Measurements from ENCODE around the gene WDR35.
"Not testable (repeated sequence)": the region's sequence is repeated elsewhere in the genome, so short reads cannot be mapped to it uniquely, and the experiment has no call there.

WDR35 gene

DNA sequence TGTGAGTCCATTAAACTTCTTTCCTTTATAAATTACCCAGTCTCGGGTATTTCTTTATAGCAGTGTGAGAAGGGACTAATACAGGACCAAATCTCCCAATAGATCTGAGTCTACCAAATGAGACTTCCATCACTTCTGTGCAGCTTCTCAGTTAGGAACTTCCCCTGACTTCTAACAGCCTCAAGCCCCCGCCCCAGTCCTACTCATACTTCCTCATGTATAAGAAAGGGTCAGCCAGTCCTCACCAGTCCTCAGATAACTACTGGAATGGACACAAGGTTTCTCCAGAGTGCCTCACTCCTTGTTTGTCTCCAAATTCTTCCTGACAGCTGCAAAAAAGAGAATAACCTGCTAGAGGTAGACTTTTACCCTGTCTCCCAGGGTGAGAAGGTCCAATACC lies 107.6 kb downstream of the WDR35 start:
- no peak overlapping the region for H3K4me3 ChIP-seq (ENCODE audit: low read depth in 1 of 2, low read length in 2 of 2)
- TF ChIP-seq, protein P1, sequence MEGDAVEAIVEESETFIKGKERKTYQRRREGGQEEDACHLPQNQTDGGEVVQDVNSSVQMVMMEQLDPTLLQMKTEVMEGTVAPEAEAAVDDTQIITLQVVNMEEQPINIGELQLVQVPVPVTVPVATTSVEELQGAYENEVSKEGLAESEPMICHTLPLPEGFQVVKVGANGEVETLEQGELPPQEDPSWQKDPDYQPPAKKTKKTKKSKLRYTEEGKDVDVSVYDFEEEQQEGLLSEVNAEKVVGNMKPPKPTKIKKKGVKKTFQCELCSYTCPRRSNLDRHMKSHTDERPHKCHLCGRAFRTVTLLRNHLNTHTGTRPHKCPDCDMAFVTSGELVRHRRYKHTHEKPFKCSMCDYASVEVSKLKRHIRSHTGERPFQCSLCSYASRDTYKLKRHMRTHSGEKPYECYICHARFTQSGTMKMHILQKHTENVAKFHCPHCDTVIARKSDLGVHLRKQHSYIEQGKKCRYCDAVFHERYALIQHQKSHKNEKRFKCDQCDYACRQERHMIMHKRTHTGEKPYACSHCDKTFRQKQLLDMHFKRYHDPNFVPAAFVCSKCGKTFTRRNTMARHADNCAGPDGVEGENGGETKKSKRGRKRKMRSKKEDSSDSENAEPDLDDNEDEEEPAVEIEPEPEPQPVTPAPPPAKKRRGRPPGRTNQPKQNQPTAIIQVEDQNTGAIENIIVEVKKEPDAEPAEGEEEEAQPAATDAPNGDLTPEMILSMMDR (IDR thresholded peaks at IDR 0.05; ENCODE audit: borderline replicate concordance, extremely low read depth, low read length, poor library complexity, severe bottlenecking): no peak
- TF ChIP-seq EZH2 (IDR thresholded peaks at IDR 0.05; ENCODE audit: borderline replicate concordance, low read depth, low read length, severe bottlenecking): no peak
- no peak for DNase-seq
- no peaks in the 10 kb centered on the region for H3K79me2 ChIP-seq (ENCODE audit: insufficient read depth, low read length)
- H3K27me3 ChIP-seq (ENCODE audit: insufficient read depth, low read length, poor library complexity): no peaks in the 10 kb centered on the region
- no peak overlapping the region for H3K27ac ChIP-seq (ENCODE audit: low read length)
- H4K20me1 ChIP-seq (ENCODE audit: insufficient read depth, low read length): no peaks in the 10 kb centered on the region
- H3K9ac ChIP-seq (ENCODE audit: low read depth, low read length): no peak overlapping the region
- H3K4me1 ChIP-seq (ENCODE audit: insufficient read depth, low read length): no peaks in the 10 kb centered on the region
- no peak for ATAC-seq (ENCODE audit: insufficient read depth, low read depth)
- H3K4me2 ChIP-seq (ENCODE audit: insufficient read depth, low read length): no peak overlapping the region
- H3K9me3 ChIP-seq (ENCODE audit: insufficient read depth, low read length, severe bottlenecking): no peaks in the 10 kb centered on the region
- H2AFZ ChIP-seq (ENCODE audit: low read depth, low read length): no peak overlapping the region
- H3K36me3 ChIP-seq (ENCODE audit: insufficient read depth, low read length): no peaks in the 10 kb centered on the region

DNA sequence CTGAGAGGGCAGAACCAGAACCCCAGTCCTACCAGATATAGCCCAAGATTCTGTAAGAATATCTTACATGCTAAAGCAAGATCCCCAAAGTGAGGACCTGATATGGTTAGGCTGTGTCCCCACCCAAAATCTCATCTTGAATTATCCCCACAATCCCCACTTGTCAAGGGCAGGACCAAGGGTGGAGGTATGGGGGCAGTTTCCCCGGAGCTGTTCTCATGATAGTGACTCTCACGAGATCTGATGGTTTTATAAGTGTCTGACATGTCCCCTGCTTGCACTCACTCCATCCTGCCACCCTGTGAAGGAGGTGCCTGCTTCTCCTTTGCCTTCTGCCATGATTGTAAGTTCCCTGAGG lies 108.0 kb downstream of the WDR35 start:
- no peak overlapping the region for H3K9ac ChIP-seq (ENCODE audit: low read depth, low read length)
- DNase-seq (no peak), ATAC-seq (ENCODE audit: insufficient read depth, low read depth) (no peak)
- TF ChIP-seq, protein P1 (IDR thresholded peaks at IDR 0.05; ENCODE audit: borderline replicate concordance, extremely low read depth, low read length, poor library complexity, severe bottlenecking): no peak
- no peak for TF ChIP-seq EZH2 (IDR thresholded peaks at IDR 0.05; ENCODE audit: borderline replicate concordance, low read depth, low read length, severe bottlenecking)
- no peaks in the 10 kb centered on the region for H3K36me3 ChIP-seq (ENCODE audit: insufficient read depth, low read length)
- no peaks in the 10 kb centered on the region for H3K9me3 ChIP-seq (ENCODE audit: insufficient read depth, low read length, severe bottlenecking)
- no peak overlapping the region for H2AFZ ChIP-seq (ENCODE audit: low read depth, low read length)
- no peaks in the 10 kb centered on the region for H3K4me1 ChIP-seq (ENCODE audit: insufficient read depth, low read length)
- H3K4me3 ChIP-seq (ENCODE audit: low read depth in 1 of 2, low read length in 2 of 2): no peak overlapping the region
- no peaks in the 10 kb centered on the region for H3K79me2 ChIP-seq (ENCODE audit: insufficient read depth, low read length)
- H4K20me1 ChIP-seq (ENCODE audit: insufficient read depth, low read length): no peaks in the 10 kb centered on the region
- H3K27ac ChIP-seq (ENCODE audit: low read length): no peak overlapping the region
- no peaks in the 10 kb centered on the region for H3K27me3 ChIP-seq (ENCODE audit: insufficient read depth, low read length, poor library complexity)
- H3K4me2 ChIP-seq (ENCODE audit: insufficient read depth, low read length): no peak overlapping the region

DNA sequence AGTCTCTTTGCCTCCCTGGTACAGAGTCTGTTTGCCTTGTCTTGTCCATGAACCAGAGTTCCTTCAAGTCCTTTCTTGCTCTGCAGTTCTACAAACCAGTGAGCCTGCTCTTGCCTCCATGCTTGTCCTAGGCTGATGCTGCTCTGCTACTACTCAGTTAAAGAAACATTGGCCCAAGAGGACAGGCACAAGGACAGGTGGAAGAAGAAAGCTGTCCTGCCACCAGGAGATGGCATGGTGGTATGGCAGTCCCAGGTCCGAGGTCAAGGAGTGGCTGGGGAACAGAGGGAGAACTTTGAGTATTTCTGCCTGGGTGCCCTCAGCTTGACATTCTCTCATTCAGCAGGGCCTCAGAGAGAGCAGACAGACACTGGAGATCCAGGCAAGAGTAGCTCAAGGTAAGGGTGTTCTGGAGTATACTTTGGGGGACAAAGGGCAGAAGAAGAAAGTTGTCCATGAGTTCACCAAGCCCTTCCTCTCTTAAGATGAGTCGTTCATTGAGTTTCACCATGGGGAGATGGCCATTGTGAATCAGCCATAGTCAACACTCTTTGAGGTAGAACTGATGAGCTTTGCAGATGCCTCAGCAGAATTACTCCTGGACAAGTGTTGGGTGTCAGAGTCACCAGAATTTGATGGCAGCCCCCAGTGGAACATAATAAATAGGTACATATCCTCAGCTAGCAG lies 108.5 kb downstream of the WDR35 start:
- Histone ChIP-seq H3K27ac (ENCODE audit: low read length) (no peak overlapping the region), H4K20me1 (ENCODE audit: insufficient read depth, low read length) (no peaks in the 10 kb centered on the region), H2AFZ (ENCODE audit: low read depth, low read length) (no peak overlapping the region), H3K79me2 (ENCODE audit: insufficient read depth, low read length) (no peaks in the 10 kb centered on the region), H3K4me2 (ENCODE audit: insufficient read depth, low read length) (no peak overlapping the region), H3K9ac (ENCODE audit: low read depth, low read length) (no peak overlapping the region), H3K27me3 (ENCODE audit: insufficient read depth, low read length, poor library complexity) (no peaks in the 10 kb centered on the region), H3K4me3 (ENCODE audit: low read depth in 1 of 2, low read length in 2 of 2) (no peak overlapping the region), H3K36me3 (ENCODE audit: insufficient read depth, low read length) (no peaks in the 10 kb centered on the region), H3K9me3 (ENCODE audit: insufficient read depth, low read length, severe bottlenecking) (no peaks in the 10 kb centered on the region), H3K4me1 (ENCODE audit: insufficient read depth, low read length) (no peaks in the 10 kb centered on the region)
- TF ChIP-seq, protein P1 (IDR thresholded peaks at IDR 0.05; ENCODE audit: borderline replicate concordance, extremely low read depth, low read length, poor library complexity, severe bottlenecking): no peak
- TF ChIP-seq EZH2 (IDR thresholded peaks at IDR 0.05; ENCODE audit: borderline replicate concordance, low read depth, low read length, severe bottlenecking): no peak
- DNase-seq (no peak), ATAC-seq (ENCODE audit: insufficient read depth, low read depth) (no peak)

DNA sequence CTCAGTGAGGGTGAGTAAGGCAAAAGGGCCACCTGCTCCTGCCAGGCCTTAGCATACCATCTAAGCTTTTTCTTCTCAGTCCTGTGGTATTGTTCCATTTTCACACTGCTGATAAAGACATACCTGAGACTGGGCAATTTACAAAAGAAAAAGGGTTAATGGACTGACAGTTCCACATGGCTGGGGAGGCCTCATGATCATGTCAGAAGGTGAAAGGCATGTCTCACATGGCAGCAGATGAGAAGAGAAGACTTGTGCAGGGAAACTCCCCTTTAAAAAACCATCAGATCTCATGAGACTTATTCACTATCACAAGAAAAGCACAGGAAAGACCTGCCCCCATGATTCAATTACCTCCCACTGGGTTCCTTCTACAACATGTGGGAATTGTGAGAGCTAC lies 109.7 kb downstream of the WDR35 start:
- not testable (repeated sequence) for H3K27ac ChIP-seq (ENCODE audit: low read length); H3K36me3 ChIP-seq (ENCODE audit: insufficient read depth, low read length); H2AFZ ChIP-seq (ENCODE audit: low read depth, low read length)

More for the DNA sequence above, 109.7 kb downstream of the WDR35 start:
- not testable (repeated sequence) for H4K20me1 ChIP-seq (ENCODE audit: insufficient read depth, low read length); H3K4me1 ChIP-seq (ENCODE audit: insufficient read depth, low read length); H3K9me3 ChIP-seq (ENCODE audit: insufficient read depth, low read length, severe bottlenecking); H3K79me2 ChIP-seq (ENCODE audit: insufficient read depth, low read length); DNase-seq; ATAC-seq (ENCODE audit: insufficient read depth, low read depth); H3K9ac ChIP-seq (ENCODE audit: low read depth, low read length); H3K27me3 ChIP-seq (ENCODE audit: insufficient read depth, low read length, poor library complexity); H3K4me2 ChIP-seq (ENCODE audit: insufficient read depth, low read length); H3K4me3 ChIP-seq (ENCODE audit: low read depth in 1 of 2, low read length in 2 of 2)

Measured in DND-41 (cell line).